GM18507 (cell line): ENCODE data around the gene COL8A2.
A peak's percentile ranks its signal among the peaks of the same experiment; 100 is the strongest.
"Not testable (repeated sequence)": the region's sequence is repeated elsewhere in the genome, so short reads cannot be mapped to it uniquely, and the experiment has no call there.

Source experiments
- DNase-seq: peaks from one replicate; pipeline ENCODE4 v3.0.0; 2011; ENCODE audit warnings: low read depth; ENCODE audit not compliant: insufficient read length; ENCODE audit errors: extremely low spot score
- FAIRE-seq: peaks from 2 replicates; lab custom pipeline; 2011; peaks lifted over from hg19 to GRCh38; lab: Jason Lieb, UNC

COL8A2 gene

GRCh38 chr1:36158827-36159252, 33.8 kb upstream of the COL8A2 start:
- not testable (repeated sequence) for DNase-seq, FAIRE-seq

GRCh38 chr1:36157973-36158826, 33.2 kb upstream of the COL8A2 start:
- DNase-seq (no peak), FAIRE-seq (no peak)

GRCh38 chr1:36157115-36157903, 32.3 kb upstream of the COL8A2 start:
- DNase-seq (no peak), FAIRE-seq (no peak)

GRCh38 chr1:36156329-36157114, 31.5 kb upstream of the COL8A2 start:
- DNase-seq (no peak), FAIRE-seq (peak; percentile 75)

GRCh38 chr1:36155408-36156328, 30.6 kb upstream of the COL8A2 start, which contains the start of gene MAP7D1:
TSS of gene MAP7D1 (plus strand) at chr1:36156160. CDS start at chr1:36156418, 258 bp downstream.
- peak; percentile 83 for FAIRE-seq
- DNase-seq = peak; percentile 61

- DNase-seq = no peak
- no peak for FAIRE-seq
Measured at GRCh38 chr1:36154765-36155407, 29.9 kb upstream of the COL8A2 start.

- DNase-seq (no peak), FAIRE-seq (no peak)
Measured at GRCh38 chr1:36154335-36154734, 29.3 kb upstream of the COL8A2 start.

- FAIRE-seq (no peak), DNase-seq (no peak)
Measured at GRCh38 chr1:36153476-36153875, 28.5 kb upstream of the COL8A2 start.

- no peak for DNase-seq
- peak; percentile 71 for FAIRE-seq
Measured at GRCh38 chr1:36151845-36152203, 26.8 kb upstream of the COL8A2 start.

- FAIRE-seq = peak; percentile 70
- DNase-seq = no peak
Measured at GRCh38 chr1:36151134-36151844, 26.3 kb upstream of the COL8A2 start.

GRCh38 chr1:36150296-36151133, 25.5 kb upstream of the COL8A2 start:
- DNase-seq (peak; percentile 44), FAIRE-seq (peak; percentile 85)

- FAIRE-seq = no peak
- no peak for DNase-seq
Measured at GRCh38 chr1:36149973-36150295, 24.9 kb upstream of the COL8A2 start.

- DNase-seq (peak; percentile 92), FAIRE-seq (peak; percentile 98)
Measured at GRCh38 chr1:36149237-36149972, 24.4 kb upstream of the COL8A2 start, which contains the start of gene TRAPPC3. TSS of gene TRAPPC3 (minus strand) at chr1:36149486. CDS start at chr1:36149378, 108 bp downstream.

- FAIRE-seq (no peak), DNase-seq (no peak)
Measured at GRCh38 chr1:36148821-36149236, 23.8 kb upstream of the COL8A2 start.

GRCh38 chr1:36144413-36144812, 19.4 kb upstream of the COL8A2 start:
- FAIRE-seq (no peak), DNase-seq (no peak)

- DNase-seq (no peak), FAIRE-seq (peak; percentile 81)
Measured at GRCh38 chr1:36143424-36143823, 18.4 kb upstream of the COL8A2 start.
